Measurements from ENCODE around the gene DMD.

- TF ChIP-seq POLR2A (IDR thresholded peaks at IDR 0.05) (no peak), CTCF (IDR thresholded peaks at IDR 0.05) (no peak)
Measured at GRCh38 chrX:31213941-31214340, 1997.4 kb downstream of the DMD start.

All from ovary (tissue), 3 donors.